Inflammatory macrophage (primary cell): ENCODE measurements around the gene TRAF1.
"Not testable (repeated sequence)": the region's sequence is repeated elsewhere in the genome, so short reads cannot be mapped to it uniquely, and the experiment has no call there.

Experiments
- DNase-seq, 2 donors: peaks; one replicate each; pipeline ENCODE4 v3.0.0-alpha.2; 2020 to 2022
- total RNA-seq, 18 experiments: gene quantifications; one replicate each; lab custom pipeline; 2026; ENCODE audit warnings: mixed read lengths in 6 of 18, inconsistent platforms in 2 of 18; lab: John Stamatoyannopoulos, UW

TRAF1 gene
- 3.3 to 2,585 (median 20.7) reads per million in 18 experiments for total RNA-seq

- peak; percentile 46 to 66 for DNase-seq
These were observed at the start of gene TRAF1 for GRCh38 chr9:120926397-120926928. TRAF1 (minus strand) TSS chr9:120926796; CDS start chr9:120926075, 721 bp downstream.

- DNase-seq: no peak
These were observed 48.3 kb upstream of the TRAF1 start for GRCh38 chr9:120974921-120975320.

- DNase-seq: no peak
These were observed 47.6 kb upstream of the TRAF1 start for GRCh38 chr9:120974181-120974580.

GRCh38 chr9:120971938-120972337 lies 45.3 kb upstream of the TRAF1 start:
- DNase-seq: no peak

- DNase-seq: not testable (repeated sequence)
These were observed 44.9 kb upstream of the TRAF1 start for GRCh38 chr9:120971471-120971870.

GRCh38 chr9:120970244-120970643 lies 43.6 kb upstream of the TRAF1 start:
- DNase-seq: no peak

- DNase-seq: no peak
These were observed 39.4 kb upstream of the TRAF1 start for GRCh38 chr9:120966013-120966369.

GRCh38 chr9:120965344-120966012 lies 38.9 kb upstream of the TRAF1 start:
- no peak for DNase-seq

- DNase-seq: no peak
These were observed 35.3 kb upstream of the TRAF1 start for GRCh38 chr9:120961936-120962335.

- no peak for DNase-seq
These were observed 33.4 kb upstream of the TRAF1 start for GRCh38 chr9:120960001-120960400.

- no peak for DNase-seq
These were observed 30.3 kb upstream of the TRAF1 start for GRCh38 chr9:120956862-120957261.

- DNase-seq: no peak
These were observed 25.5 kb upstream of the TRAF1 start for GRCh38 chr9:120951960-120952618.

- no peak for DNase-seq
These were observed 24.1 kb upstream of the TRAF1 start for GRCh38 chr9:120950421-120951388.

GRCh38 chr9:120949290-120949689 lies 22.7 kb upstream of the TRAF1 start:
- no peak for DNase-seq

GRCh38 chr9:120948824-120949223 lies 22.2 kb upstream of the TRAF1 start:
- no peak for DNase-seq

GRCh38 chr9:120947222-120947621 lies 20.6 kb upstream of the TRAF1 start:
- no peak for DNase-seq

GRCh38 chr9:120946259-120946658 lies 19.7 kb upstream of the TRAF1 start:
- DNase-seq: no peak

GRCh38 chr9:120944948-120945347 lies 18.4 kb upstream of the TRAF1 start:
- DNase-seq: no peak

- peak; percentile 35 to 78 for DNase-seq
These were observed 17.8 kb upstream of the TRAF1 start for GRCh38 chr9:120944434-120944843.

- DNase-seq: no peak
These were observed 15.8 kb upstream of the TRAF1 start for GRCh38 chr9:120942186-120943001.

GRCh38 chr9:120941046-120941770 lies 14.6 kb upstream of the TRAF1 start:
- DNase-seq: no peak
